Epithelial cell of alveolus of lung (primary cell): ENCODE results near the gene MPP3. TPM values are rescaled to one million over a fixed set of nuclear protein-coding genes. Genes with fewer than 3 reads are reported as not detected.

Experiments
- total RNA-seq: library from RNA; depleted of rRNA; stranded (reverse); fragments of >200 nt; gene quantifications from 2 replicates; pipeline ENCODE4 v1.2.1, GENCODE V29; 2015

MPP3 gene
- 4.1 and 4.8 TPM in 2 replicates for total RNA-seq

GRCh38 chr17:43832976-43833829 lies at the start of gene MPP3:
Gene MPP3, minus strand, starts transcription at chr17:43833146. Its CDS starts 1,240 bp downstream, at chr17:43831906.

GRCh38 chr17:43846963-43847371 lies 14.0 kb upstream of the MPP3 start, which contains the start of gene CD300LG:
Gene CD300LG, plus strand, starts transcription at chr17:43847176. Its CDS starts 41 bp downstream, at chr17:43847217.

GRCh38 chr17:43780135-43780534 lies 52.8 kb downstream of the MPP3 start, which contains the start of gene CFAP97D1:
Gene CFAP97D1, plus strand, starts transcription at chr17:43780435. Its CDS starts 28 bp downstream, at chr17:43780463.

GRCh38 chr17:43778337-43779144 lies 54.4 kb downstream of the MPP3 start, which contains the start of gene DUSP3:
Gene DUSP3, minus strand, starts transcription at chr17:43778977. Its CDS starts 53 bp downstream, at chr17:43778924.

GRCh38 chr17:43758497-43759174 lies 74.3 kb downstream of the MPP3 start, which contains the start of gene SOST:
Gene SOST, minus strand, starts transcription at chr17:43758791. Its CDS starts 50 bp downstream, at chr17:43758741.

Other genes starting within 250 kb of the MPP3 start
- gene MEOX1, start 171.2 kb downstream of the MPP3 start, total RNA-seq = 0.13 TPM in 1 of 2 replicates, not detected in the other
- not detected in 2 replicates for gene SOST, start 74.4 kb downstream of the MPP3 start, total RNA-seq
- 17.8 and 33.5 TPM in 2 replicates for gene DUSP3, start 54.2 kb downstream of the MPP3 start, total RNA-seq
- not detected in 2 replicates for gene CFAP97D1, start 52.7 kb downstream of the MPP3 start, total RNA-seq
- not detected in 2 replicates for gene CD300LG, start 14.0 kb upstream of the MPP3 start, total RNA-seq
- 3.9 and 5.7 TPM in 2 replicates for gene MPP2, start 74.4 kb upstream of the MPP3 start, total RNA-seq
- not detected in 2 replicates for gene PPY, start 109.3 kb upstream of the MPP3 start, total RNA-seq
- 0.13 TPM in 1 of 2 replicates, not detected in the other for gene PYY, start 120.8 kb upstream of the MPP3 start, total RNA-seq
- gene NAGS, start 171.5 kb upstream of the MPP3 start, total RNA-seq = 7.5 and 13.6 TPM in 2 replicates
- gene TMEM101, start 181.8 kb upstream of the MPP3 start, total RNA-seq = 46.8 and 92.9 TPM in 2 replicates
- 42.1 and 53.5 TPM in 2 replicates for gene LSM12, start 233.5 kb upstream of the MPP3 start, total RNA-seq
- gene G6PC3, start 237.6 kb upstream of the MPP3 start, total RNA-seq = 51.4 and 68.9 TPM in 2 replicates